Measurements from ENCODE around the gene PANX2.

PANX2 gene

DNA sequence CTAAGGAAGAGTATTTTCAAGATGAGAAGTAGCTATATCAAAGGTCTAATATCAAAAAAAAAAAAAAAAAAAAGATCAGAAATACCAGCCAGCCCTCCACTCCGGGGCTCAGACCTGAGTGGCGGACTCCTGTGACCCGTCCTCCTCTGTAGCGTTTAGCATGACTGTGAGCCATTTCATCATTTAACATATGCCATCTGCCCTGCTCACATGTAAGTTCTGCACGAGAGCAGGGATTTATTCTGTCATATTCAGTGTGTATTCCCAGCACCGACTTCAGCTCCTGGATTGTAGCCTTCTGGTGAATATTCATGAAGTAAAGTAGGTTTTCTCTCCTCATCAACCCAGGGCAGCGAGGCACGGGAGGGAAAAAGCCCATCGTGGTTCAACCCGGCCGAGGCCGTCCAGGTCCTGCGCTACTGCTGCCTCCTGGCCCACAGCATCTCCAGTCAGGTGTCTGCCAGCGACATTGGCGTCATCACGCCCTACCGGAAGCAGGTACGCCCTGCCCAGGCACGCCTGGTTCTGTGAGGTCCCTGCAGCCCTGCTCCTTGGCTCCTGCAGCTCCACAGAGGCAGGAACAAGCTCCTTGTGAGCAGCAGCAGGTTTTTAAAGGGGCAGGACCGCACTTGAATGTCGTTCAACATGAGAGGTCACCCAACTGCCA lies 12.7 kb upstream of the PANX2 start:
- TF ChIP-seq EZH2phosphoT487 (IDR thresholded peaks at IDR 0.05; ENCODE audit: low read length) (no peak), EZH2 (optimal IDR thresholded peaks at IDR 0.05; ENCODE audit: low read depth, low read length) (no peak), CTCF (IDR thresholded peaks at IDR 0.05; ENCODE audit: low read length) (no peak)
- H3K27ac ChIP-seq (ENCODE audit: low read length) = no peak overlapping the region
- DNase-seq = no peak

DNA sequence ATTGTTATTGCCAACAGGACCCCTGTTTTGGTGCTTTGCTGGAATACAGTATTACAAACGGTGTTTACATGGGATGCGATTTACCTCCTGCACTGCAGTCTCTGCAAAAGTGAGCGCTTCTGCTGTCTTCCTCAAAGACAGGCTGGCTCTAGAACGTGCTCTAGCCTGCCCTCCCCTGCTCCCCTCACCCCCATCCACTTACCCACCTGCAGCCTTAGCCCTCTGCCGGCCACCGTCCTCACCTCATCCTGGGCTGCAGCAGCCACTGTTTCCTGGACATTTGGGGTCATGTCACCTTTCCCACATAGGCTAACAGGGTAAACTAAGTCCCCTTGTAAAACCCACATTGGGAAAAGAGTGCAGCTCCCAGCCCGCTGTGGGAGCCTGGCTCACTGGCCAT lies 9.6 kb upstream of the PANX2 start:
- Histone ChIP-seq H3F3A (ENCODE audit: insufficient read depth, low read length) (no peaks in the 10 kb centered on the region), H3K4me2 (ENCODE audit: low read depth, low read length) (no peak overlapping the region), H3K27me3 (replicated peaks; ENCODE audit: insufficient read depth, low read length) (peaks cover 67% of the 10 kb centered on the region), H3K36me3 (replicated peaks; ENCODE audit: insufficient read depth, low read length) (no peaks in the 10 kb centered on the region), H3K27ac (ENCODE audit: low read length) (no peak overlapping the region), H3K79me2 (ENCODE audit: low read length) (no peaks in the 10 kb centered on the region), H3K9me2 (replicated peaks; ENCODE audit: insufficient read depth, low read length) (no peaks in the 10 kb centered on the region), H3K9ac (ENCODE audit: low read length) (no peak overlapping the region), H3K9me3 (replicated peaks; ENCODE audit: insufficient read depth, low read length) (no peaks in the 10 kb centered on the region), H2AFZ (ENCODE audit: low read length) (no peak overlapping the region), H3K4me3 (ENCODE audit: low read length) (no peak overlapping the region), H4K20me1 (ENCODE audit: insufficient read depth, low read length) (no peaks in the 10 kb centered on the region), H3K4me1 (ENCODE audit: low read length) (no peaks in the 10 kb centered on the region)
- DNase-seq = no peak
- TF ChIP-seq EZH2phosphoT487 (IDR thresholded peaks at IDR 0.05; ENCODE audit: low read length) (no peak), EZH2 (optimal IDR thresholded peaks at IDR 0.05; ENCODE audit: low read depth, low read length) (no peak), CTCF (IDR thresholded peaks at IDR 0.05; ENCODE audit: low read length) (no peak)

More for the DNA sequence above, 12.7 kb upstream of the PANX2 start:
- Histone ChIP-seq H3K4me2 (ENCODE audit: low read depth, low read length) (no peak overlapping the region), H3K4me1 (ENCODE audit: low read length) (no peaks in the 10 kb centered on the region), H3K9me3 (replicated peaks; ENCODE audit: insufficient read depth, low read length) (no peaks in the 10 kb centered on the region), H3F3A (ENCODE audit: insufficient read depth, low read length) (no peaks in the 10 kb centered on the region), H3K9ac (ENCODE audit: low read length) (no peak overlapping the region), H3K79me2 (ENCODE audit: low read length) (no peaks in the 10 kb centered on the region), H3K4me3 (ENCODE audit: low read length) (no peak overlapping the region), H4K20me1 (ENCODE audit: insufficient read depth, low read length) (no peaks in the 10 kb centered on the region), H3K36me3 (replicated peaks; ENCODE audit: insufficient read depth, low read length) (no peaks in the 10 kb centered on the region), H2AFZ (ENCODE audit: low read length) (no peak overlapping the region), H3K27me3 (replicated peaks; ENCODE audit: insufficient read depth, low read length) (peaks cover 64% of the 10 kb centered on the region), H3K9me2 (replicated peaks; ENCODE audit: insufficient read depth, low read length) (no peaks in the 10 kb centered on the region)

- Histone ChIP-seq H3K9ac (ENCODE audit: low read length) (no peak overlapping the region), H3K4me3 (ENCODE audit: low read length) (no peak overlapping the region), H4K20me1 (ENCODE audit: insufficient read depth, low read length) (no peaks in the 10 kb centered on the region), H3K9me3 (replicated peaks; ENCODE audit: insufficient read depth, low read length) (no peaks in the 10 kb centered on the region), H3K36me3 (replicated peaks; ENCODE audit: insufficient read depth, low read length) (no peaks in the 10 kb centered on the region), H3K9me2 (replicated peaks; ENCODE audit: insufficient read depth, low read length) (no peaks in the 10 kb centered on the region), H3F3A (ENCODE audit: insufficient read depth, low read length) (no peaks in the 10 kb centered on the region), H3K27me3 (replicated peaks; ENCODE audit: insufficient read depth, low read length) (peaks cover 65% of the 10 kb centered on the region), H3K27ac (ENCODE audit: low read length) (no peak overlapping the region), H3K4me2 (ENCODE audit: low read depth, low read length) (no peak overlapping the region), H3K4me1 (ENCODE audit: low read length) (no peaks in the 10 kb centered on the region), H3K79me2 (ENCODE audit: low read length) (no peaks in the 10 kb centered on the region), H2AFZ (ENCODE audit: low read length) (no peak overlapping the region)
- TF ChIP-seq EZH2 (optimal IDR thresholded peaks at IDR 0.05; ENCODE audit: low read depth, low read length) (no peak), EZH2phosphoT487 (IDR thresholded peaks at IDR 0.05; ENCODE audit: low read length) (no peak)
- DNase-seq = no peak
Observed at GRCh38 chr22:50161508-50162390, 8.8 kb upstream of the PANX2 start.

All from MM.1S (cell line).